IMR-90 (cell line): Measurements from ENCODE around the gene ANKRD65. TPM values are rescaled to one million over a fixed set of nuclear protein-coding genes. Genes with fewer than 3 reads are reported as not detected.

Source experiments
- ATAC-seq: fragments of 200-7000 bp; cut with Tn5 transposase; 2 replicates; pipeline ENCODE4 v1.9.1; 2020; ENCODE audit warnings: low read depth, mild to moderate bottlenecking, moderate library complexity
- BruUV-seq: library from RNA; stranded (reverse); fragments of 400-500 nt; replicated peaks from 2 replicates; lab custom pipeline; 2021; lab: Mats Ljungman, UMichigan
- CTCF ChIA-PET: fragments of 300-600 bp; formaldehyde crosslinking; extraction: SDS; loops from one replicate; lab custom pipeline; 2021; ENCODE audit warnings: antibody characterized with exemption; lab: Yijun Ruan, JAX
- POLR2A ChIA-PET: fragments of 300-600 bp; sonication (Branson Sonifier 250); formaldehyde crosslinking; loops from one replicate; lab custom pipeline; 2022; ENCODE audit warnings: antibody characterized with exemption; ENCODE audit not compliant: unreplicated experiment; lab: Charles Lee
- DNase-seq: peaks from one replicate; pipeline ENCODE4 v3.0.0; 2013
- H2AFZ ChIP-seq: replicated peaks from 2 replicates; pipeline ENCODE3; 2013; ENCODE audit warnings: low read length, mild to moderate bottlenecking; ENCODE audit not compliant: poor library complexity
- H2AK5ac ChIP-seq: 2 replicates; pipeline ENCODE4 v1.6.1; 2013; ENCODE audit warnings: low read depth, low read length, inconsistent platforms
- H2AK9ac ChIP-seq: replicated peaks from 2 replicates; pipeline ENCODE3; 2013; ENCODE audit warnings: mild to moderate bottlenecking, low read depth, low read length, moderate library complexity; ENCODE audit not compliant: poor library complexity
- H2BK120ac ChIP-seq: 2 replicates; pipeline ENCODE4 v1.6.1; 2013; ENCODE audit warnings: low read depth, low read length, inconsistent platforms
- H2BK15ac ChIP-seq: 3 replicates; pipeline ENCODE4 v1.6.1; 2013; ENCODE audit warnings: low read depth, low read length, inconsistent platforms
- H2BK20ac ChIP-seq: 2 replicates; pipeline ENCODE4 v1.6.1; 2013; ENCODE audit warnings: low read depth, mild to moderate bottlenecking, inconsistent platforms, low read length, moderate library complexity
- H2BK5ac ChIP-seq: 2 replicates; pipeline ENCODE4 v1.6.1; 2013; ENCODE audit warnings: mild to moderate bottlenecking, low read depth, low read length, inconsistent platforms; ENCODE audit not compliant: poor library complexity, severe bottlenecking
- H3K14ac ChIP-seq: replicated peaks from 2 replicates; pipeline ENCODE4 v1.6.1; 2013; ENCODE audit warnings: low read depth, low read length, inconsistent platforms
- H3K18ac ChIP-seq: 2 replicates; pipeline ENCODE4 v1.6.1; 2013; ENCODE audit warnings: low read depth, low read length, control low read depth
- H3K23ac ChIP-seq: 2 replicates; pipeline ENCODE4 v1.6.1; 2013; ENCODE audit warnings: low read depth, low read length, inconsistent platforms
- H3K27ac ChIP-seq: 2 replicates; pipeline ENCODE4 v1.5.1; 2013; ENCODE audit warnings: mild to moderate bottlenecking, control low read depth, low read length; ENCODE audit not compliant: insufficient read depth
- H3K27me3 ChIP-seq: 2 replicates; pipeline ENCODE4 v1.6.1; 2013; ENCODE audit warnings: low read length; ENCODE audit not compliant: control insufficient read depth, insufficient read depth
- H3K36me3 ChIP-seq: 2 replicates; pipeline ENCODE4 v1.6.1; 2013; ENCODE audit warnings: low read length, mixed read lengths; ENCODE audit not compliant: control insufficient read depth, insufficient read depth
- H3K4ac ChIP-seq: 2 replicates; pipeline ENCODE4 v1.6.1; 2013; ENCODE audit warnings: low read depth, low read length, inconsistent platforms
- H3K4me1 ChIP-seq: 2 replicates; pipeline ENCODE4 v1.6.1; 2013; ENCODE audit warnings: low read length, mixed read lengths; ENCODE audit not compliant: control insufficient read depth, insufficient read depth
- H3K4me2 ChIP-seq: 2 replicates; pipeline ENCODE4 v1.6.1; 2013; ENCODE audit warnings: low read depth, mild to moderate bottlenecking, control low read depth, low read length, moderate library complexity
- H3K4me3 ChIP-seq: 2 replicates; pipeline ENCODE4 v1.5.1; 2013; ENCODE audit warnings: low read depth, mild to moderate bottlenecking, control low read depth, low read length, moderate library complexity; ENCODE audit not compliant: insufficient read depth
- H3K56ac ChIP-seq: 2 replicates; pipeline ENCODE4 v1.6.1; 2013; ENCODE audit warnings: low read length, inconsistent platforms; ENCODE audit not compliant: insufficient read depth; ENCODE audit errors: extremely low read depth
- H3K79me1 ChIP-seq, 2 experiments: 2 replicates each; pipeline ENCODE4 v1.6.1; 2013; ENCODE audit warnings: low read length in 2 of 2, inconsistent platforms in 1 of 2, low read depth in 1 of 2
- H3K9ac ChIP-seq: 2 replicates; pipeline ENCODE4 v1.6.1; 2013; ENCODE audit warnings: low read depth, low read length, control low read depth
- H3K9me1 ChIP-seq: 2 replicates; pipeline ENCODE4 v1.6.1; 2013; ENCODE audit warnings: low read length, inconsistent platforms; ENCODE audit not compliant: insufficient read depth
- H3K9me3 ChIP-seq: 2 replicates; pipeline ENCODE4 v1.6.1; 2013; ENCODE audit warnings: low read length; ENCODE audit not compliant: control insufficient read depth, insufficient read depth
- H4K20me1 ChIP-seq: 2 replicates; pipeline ENCODE4 v1.6.1; 2013; ENCODE audit warnings: low read length, inconsistent platforms; ENCODE audit not compliant: insufficient read depth
- H4K5ac ChIP-seq: 2 replicates; pipeline ENCODE4 v1.6.1; 2013; ENCODE audit warnings: mild to moderate bottlenecking, low read depth, low read length, control low read depth
- H4K8ac ChIP-seq, 2 experiments: 2 replicates each; pipeline ENCODE4 v1.6.1; 2013; ENCODE audit warnings: low read depth in 2 of 2, low read length in 2 of 2, control low read depth in 1 of 2, inconsistent platforms in 1 of 2
- H4K91ac ChIP-seq: 2 replicates; pipeline ENCODE4 v1.6.1; 2013; ENCODE audit warnings: low read depth, low read length, inconsistent platforms; ENCODE audit not compliant: insufficient read depth
- BHLHE40 ChIP-seq: fragments of 150-350 bp; IDR thresholded peaks from 2 replicates; pipeline ENCODE4 v1.6.1; 2016; ENCODE audit warnings: mild to moderate bottlenecking, low read depth, low read length
- CEBPB ChIP-seq: IDR thresholded peaks from 2 replicates; pipeline ENCODE4 v1.6.1; 2012; ENCODE audit warnings: low read depth, low read length, improper control_type of control experiment
- CHD1 ChIP-seq: IDR thresholded peaks from 2 replicates; pipeline ENCODE4 v1.6.1; 2012; ENCODE audit warnings: low read depth, low read length, improper control_type of control experiment
- ELK1 ChIP-seq: fragments of 150-350 bp; IDR thresholded peaks from 2 replicates; pipeline ENCODE4 v1.6.1; 2016; ENCODE audit warnings: low read depth, mild to moderate bottlenecking, low read length, moderate library complexity, borderline replicate concordance
- FOS ChIP-seq: fragments of 150-350 bp; IDR thresholded peaks from 2 replicates; pipeline ENCODE4 v1.6.1; 2016; ENCODE audit warnings: low read depth, low read length
- MAFK ChIP-seq: IDR thresholded peaks from 2 replicates; pipeline ENCODE4 v1.6.1; 2012; ENCODE audit warnings: low read depth, low read length, improper control_type of control experiment
- MAZ ChIP-seq: IDR thresholded peaks from 2 replicates; pipeline ENCODE4 v1.6.1; 2012; ENCODE audit warnings: low read depth, mild to moderate bottlenecking, low read length, improper control_type of control experiment, moderate library complexity, borderline replicate concordance
- MXI1 ChIP-seq: IDR thresholded peaks from 2 replicates; pipeline ENCODE4 v1.6.1; 2012; ENCODE audit warnings: low read depth, mild to moderate bottlenecking, low read length, moderate library complexity, borderline replicate concordance
- NFE2L2 ChIP-seq: fragments of 150-350 bp; IDR thresholded peaks from 2 replicates; pipeline ENCODE4 v1.6.1; 2016; ENCODE audit warnings: low read depth, mild to moderate bottlenecking, low read length
- POLR2A ChIP-seq: IDR thresholded peaks from 2 replicates; pipeline ENCODE4 v1.6.1; 2012; ENCODE audit warnings: mild to moderate bottlenecking, low read depth, low read length
- RAD21 ChIP-seq: IDR thresholded peaks from 2 replicates; pipeline ENCODE4 v1.6.1; 2012; ENCODE audit warnings: low read length, improper control_type of control experiment
- RCOR1 ChIP-seq: IDR thresholded peaks from 2 replicates; pipeline ENCODE4 v1.6.1; 2012; ENCODE audit warnings: mild to moderate bottlenecking, low read length, improper control_type of control experiment; ENCODE audit not compliant: insufficient replicate concordance
- SMC3 ChIP-seq: fragments of 150-350 bp; IDR thresholded peaks from 2 replicates; pipeline ENCODE4 v1.6.1; 2016; ENCODE audit warnings: low read depth, mild to moderate bottlenecking, antibody characterized with exemption, low read length, moderate library complexity
- USF2 ChIP-seq: fragments of 150-350 bp; IDR thresholded peaks from 2 replicates; pipeline ENCODE4 v1.6.1; 2017; ENCODE audit warnings: mild to moderate bottlenecking, antibody characterized with exemption, low read length, low read depth
- WGBS, 2 experiments: methylation state at CpG; one replicate each; pipeline versions ENCODE4 v1.1.5 to v1.1.7; 2013; ENCODE audit warnings: missing lambda C conversion rate in 2 of 2; ENCODE audit not compliant: insufficient read length in 1 of 2; ENCODE audit errors: extremely low coverage in 2 of 2; 5-methylcytosine and 5-hydroxymethylcytosine counted together
- dilution Hi-C: fragments of 300-500 bp; cut with HindIII; formaldehyde crosslinking; loops from one replicate; pipeline ENCODE4 v1.14.3; 2018; ENCODE audit warnings: low sequenced_read_pairs; ENCODE audit not compliant: unreplicated experiment
- in situ Hi-C: fragments of 300-500 bp; cut with MboI; formaldehyde crosslinking; loops from 3 replicates; pipeline ENCODE4 v1.14.3; 2019; ENCODE audit warnings: low sequenced_read_pairs, inconsistent platforms, mixed read lengths
- intact Hi-C: fragments of 100-400 bp; cut with micrococcal nuclease; formaldehyde crosslinking; loops from 2 replicates; pipeline ENCODE4 v1.10.0; 2022
- polyA plus RNA-seq, 3 experiments: library from polyadenylated mRNA; depleted of rRNA; stranded (reverse); fragments of >200 nt; gene quantifications; 2 replicates each; pipeline ENCODE4 v1.2.3, GENCODE V29; 2012; ENCODE audit warnings: low replicate concordance in 1 of 3
- total RNA-seq: library from RNA; depleted of rRNA; stranded (reverse); fragments of >200 nt; gene quantifications from 2 replicates; pipeline ENCODE4 v1.2.3, GENCODE V29; 2012

ANKRD65 gene
- total and polyA plus RNA-seq, 2 of the 4 experiments (the other 2 are of a cell fraction) = 0.09 TPM; not detected in 1

- ChIA-PET POLR2A (interaction anchor here (0.7 to 0.9 kb wide), 2 partner anchors 10 to 42 kb away, joined by 3 to 4 read pairs; no protein-coding TSS in a partner anchor), CTCF (interaction anchor here (0.7 to 1.0 kb wide), 2 partner anchors 11 to 24 kb away, joined by 3 to 4 read pairs; no protein-coding TSS in a partner anchor)
- Histone ChIP-seq H3K36me3 (peaks cover 48% of the 10 kb centered on the region), H3K79me1 (peaks cover 21 to 61% of the 10 kb centered on the region in 2 experiments), H3K27me3 (no peaks in the 10 kb centered on the region), H4K5ac (peak within 1 kb of the TSS; percentile 84), H3K4me2 (peak within 1 kb of the TSS; percentile 93), H4K20me1 (peaks cover 31% of the 10 kb centered on the region; the same call in 1 of the 2 replicates), H3K18ac (peak within 1 kb of the TSS; percentile 23; the same call in 1 of the 2 replicates), H3K27ac (peak within 1 kb of the TSS; percentile 96), H3K4me1 (peaks cover 12% of the 10 kb centered on the region), H2AFZ (peak within 1 kb of the TSS; percentile 94), H2BK120ac (peak within 1 kb of the TSS; percentile 48), H2BK15ac (no peak within 1 kb of the TSS), H2AK9ac (peak within 1 kb of the TSS; percentile 99), H4K91ac (peak within 1 kb of the TSS; percentile 86), H2AK5ac (peak within 1 kb of the TSS; percentile 97), H3K14ac (peak within 1 kb of the TSS; percentile 99), H3K9ac (peak within 1 kb of the TSS; percentile 97), H3K56ac (peak within 1 kb of the TSS; percentile 92), H2BK5ac (peak within 1 kb of the TSS; percentile 88), H3K4ac (peak within 1 kb of the TSS; percentile 96), H3K9me3 (no peaks in the 10 kb centered on the region), H3K23ac (peak within 1 kb of the TSS; percentile 98), H4K8ac (peak within 1 kb of the TSS; percentile 83 to 99), H3K4me3 (peak within 1 kb of the TSS; percentile 97), H2BK20ac (no peak within 1 kb of the TSS), H3K9me1 (peaks cover 11% of the 10 kb centered on the region)
- no TSS peak for BruUV-seq
- peak; percentile 97 for DNase-seq
- peak; percentile 96 for ATAC-seq
- intact Hi-C loops = loop anchor here (2.0 kb wide), 2 partner anchors 51 to 71 kb away; partner anchors contain the start of genes ATAD3B and DVL1
- dilution Hi-C loops = no loop called here
- 1% methylated on average over 38 of the region's 86 CpGs; no CpG with 5 or more reads in 1 of the 2 experiments for WGBS, 2 experiments
- in situ Hi-C loops = no loop called here
- peak; percentile 51 for TF ChIP-seq POLR2A
- TF ChIP-seq ELK1 = no peak
- no peak for TF ChIP-seq NFE2L2
- peak; percentile 93 for TF ChIP-seq FOS
- TF ChIP-seq CEBPB = no peak
- TF ChIP-seq RAD21 = peak; percentile 22; the same call in 1 of the 2 replicates
- TF ChIP-seq RCOR1 = no peak
- no peak for TF ChIP-seq CHD1
- TF ChIP-seq USF2 = no peak
- TF ChIP-seq MAFK = no peak
- TF ChIP-seq SMC3 = no peak
- TF ChIP-seq MAZ = peak; percentile 85; the same call in 1 of the 2 replicates
- TF ChIP-seq MXI1 = peak; percentile 89
- no peak; the same call in 1 of the 2 replicates for TF ChIP-seq BHLHE40
Measured at GRCh38 chr1:1399187-1399871, 21.7 kb downstream of the ANKRD65 start, which contains the start of gene CCNL2. Gene CCNL2 (minus strand): TSS chr1:1399335. CDS start chr1:1399306, 29 bp downstream.
